PFSK-1 (cell line): Measurements from ENCODE around the gene NR3C1.

ENCODE experiments used
- FOXP2 ChIP-seq: optimal IDR thresholded peaks from 2 replicates; pipeline ENCODE3; 2011; ENCODE audit warnings: borderline replicate concordance, control low read depth, inconsistent platforms; ENCODE audit not compliant: insufficient read depth; ENCODE audit errors: extremely low read length, extremely low read depth
- POLR2AphosphoS5 ChIP-seq: IDR thresholded peaks from 2 replicates; pipeline ENCODE4 v1.6.1; 2012; ENCODE audit warnings: low read depth, mild to moderate bottlenecking, control low read depth, low read length, moderate library complexity
- REST ChIP-seq, 2 experiments: IDR thresholded peaks; 2 replicates each; pipeline versions ENCODE4 v1.6.1 to v1.8.0; 2011 to 2012; ENCODE audit warnings: low read depth in 2 of 2, low read length in 2 of 2, control low read depth in 1 of 2, inconsistent platforms in 1 of 2, mild to moderate bottlenecking in 1 of 2, moderate library complexity in 1 of 2; ENCODE audit not compliant: insufficient read depth in 1 of 2
- SIN3A ChIP-seq: IDR thresholded peaks from 2 replicates; pipeline ENCODE4 v1.6.1; 2012; ENCODE audit warnings: mild to moderate bottlenecking, low read length, moderate library complexity, borderline replicate concordance; ENCODE audit not compliant: insufficient read depth
- TAF1 ChIP-seq: IDR thresholded peaks from 2 replicates; pipeline ENCODE4 v1.6.1; 2012; ENCODE audit warnings: low read length, control low read depth, borderline replicate concordance; ENCODE audit not compliant: insufficient read depth

Gene NR3C1

GRCh38 chr5:143274952-143275351 lies 128.5 kb downstream of the NR3C1 start:
- no peak for TF ChIP-seq POLR2AphosphoS5
- TF ChIP-seq FOXP2 = no peak
- no peak for TF ChIP-seq TAF1
- TF ChIP-seq REST (IDR thresholded peaks at IDR 0.05; ENCODE audit: insufficient read depth in 1 of 2, low read depth in 2 of 2, low read length in 2 of 2) = no peak
- no peak for TF ChIP-seq SIN3A

GRCh38 chr5:143271431-143271830 lies 132.1 kb downstream of the NR3C1 start:
- no peak for TF ChIP-seq TAF1

- TF ChIP-seq FOXP2 (no peak), POLR2AphosphoS5 (no peak), REST (IDR thresholded peaks at IDR 0.05; ENCODE audit: insufficient read depth in 1 of 2, low read depth in 2 of 2, low read length in 2 of 2) (no peak)
Observed at GRCh38 chr5:143268388-143268787, 135.1 kb downstream of the NR3C1 start.

GRCh38 chr5:143267186-143267585 lies 136.3 kb downstream of the NR3C1 start:
- no peak for TF ChIP-seq FOXP2
- TF ChIP-seq REST (IDR thresholded peaks at IDR 0.05; ENCODE audit: insufficient read depth in 1 of 2, low read depth in 2 of 2, low read length in 2 of 2) = no peak
- TF ChIP-seq SIN3A = no peak
- no peak for TF ChIP-seq POLR2AphosphoS5
- no peak for TF ChIP-seq TAF1

GRCh38 chr5:143265995-143266394 lies 137.5 kb downstream of the NR3C1 start:
- TF ChIP-seq POLR2AphosphoS5 (no peak), SIN3A (no peak), REST (IDR thresholded peaks at IDR 0.05; ENCODE audit: insufficient read depth in 1 of 2, low read depth in 2 of 2, low read length in 2 of 2) (no peak), TAF1 (no peak), FOXP2 (no peak)
